GM23248 (cell line): ENCODE results near the gene NUP210.

Experiments used
- EZH2 ChIP-seq: fragments of 200-600 bp; sonication (generic); IDR thresholded peaks from 2 replicates; pipeline ENCODE4 v1.6.1; 2018; ENCODE audit warnings: antibody characterized with exemption, mild to moderate bottlenecking; ENCODE audit not compliant: insufficient read depth, poor library complexity, severe bottlenecking
- EZH2phosphoT487 ChIP-seq: fragments of 200-600 bp; sonication (generic); IDR thresholded peaks from 2 replicates; pipeline ENCODE4 v1.6.1; 2018; ENCODE audit warnings: antibody characterized with exemption, moderate library complexity, mild to moderate bottlenecking, low read depth; ENCODE audit not compliant: insufficient read depth

DNA sequence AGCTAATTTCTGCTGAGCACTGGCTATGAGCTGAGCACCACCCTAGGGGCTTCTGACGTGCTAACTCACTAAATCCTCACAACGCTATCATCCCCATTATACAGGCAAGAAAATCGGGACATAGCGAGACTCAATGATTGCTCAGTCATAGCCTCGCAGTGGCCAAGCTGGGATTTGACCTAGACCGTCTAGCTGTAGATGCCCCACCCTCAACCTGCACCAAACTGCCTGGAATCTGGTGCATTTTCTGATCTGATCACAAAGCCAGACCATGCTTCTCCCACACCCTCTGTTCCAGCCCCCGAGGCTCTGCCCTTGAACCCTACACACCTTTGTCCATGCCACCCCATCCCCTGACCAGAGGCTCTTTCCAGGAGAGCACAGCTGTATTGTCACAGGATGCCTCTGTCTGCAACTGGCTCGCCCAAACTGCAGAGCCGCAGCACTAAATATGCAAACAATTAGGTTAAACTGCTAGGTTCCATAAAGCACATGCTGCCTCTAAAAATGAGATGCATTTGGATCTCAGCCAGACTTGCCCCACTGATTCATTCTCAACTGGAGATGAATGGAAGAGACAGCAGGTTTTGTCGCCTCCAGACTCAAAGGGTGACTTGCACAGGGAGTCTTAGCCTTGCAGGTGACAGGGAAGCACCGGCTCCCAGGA lies 95.2 kb downstream of the NUP210 start:
- TF ChIP-seq EZH2phosphoT487 = no peak
- no peak for TF ChIP-seq EZH2
